DOHH2 (cell line): ENCODE measurements around the gene TSPAN5.

ENCODE experiments used
- H3F3A ChIP-seq: fragments of 200-600 bp; sonication (generic), shearing (Covaris generic); 2 replicates; pipeline ENCODE4 v1.6.0; 2016; ENCODE audit warnings: antibody characterized with exemption, mild to moderate bottlenecking; ENCODE audit not compliant: control insufficient read depth, insufficient read depth
- H3K27ac ChIP-seq: fragments of 200-600 bp; sonication (generic); 2 replicates; pipeline ENCODE4 v1.5.1; 2014; ENCODE audit warnings: low read depth, mild to moderate bottlenecking, low read length, moderate library complexity
- H3K27me3 ChIP-seq: fragments of 200-600 bp; sonication (generic); 2 replicates; pipeline ENCODE4 v1.6.1; 2014; ENCODE audit warnings: mild to moderate bottlenecking, low read length, mixed read lengths; ENCODE audit not compliant: control insufficient read depth
- H3K36me3 ChIP-seq: fragments of 200-600 bp; sonication (generic); 2 replicates; pipeline ENCODE4 v1.6.1; 2014; ENCODE audit warnings: mild to moderate bottlenecking, low read length, moderate library complexity, mixed read lengths; ENCODE audit not compliant: control insufficient read depth
- H3K4me1 ChIP-seq: fragments of 200-600 bp; sonication (generic); 2 replicates; pipeline ENCODE4 v1.6.1; 2014; ENCODE audit warnings: mild to moderate bottlenecking, low read length, mixed read lengths; ENCODE audit not compliant: control insufficient read depth
- H3K4me2 ChIP-seq: fragments of 200-600 bp; sonication (generic); 2 replicates; pipeline ENCODE4 v1.6.0; 2014; ENCODE audit warnings: mild to moderate bottlenecking, low read length, moderate library complexity
- H3K4me3 ChIP-seq: fragments of 200-600 bp; sonication (generic); 2 replicates; pipeline ENCODE4 v1.5.1; 2014; ENCODE audit warnings: mild to moderate bottlenecking, low read length, mixed read lengths
- H3K79me2 ChIP-seq: fragments of 200-600 bp; sonication (generic); 2 replicates; pipeline ENCODE4 v1.6.1; 2014; ENCODE audit warnings: mild to moderate bottlenecking, low read length, mixed read lengths; ENCODE audit not compliant: control insufficient read depth
- H3K9me2 ChIP-seq: fragments of 200-600 bp; sonication (generic); replicated peaks from 2 replicates; pipeline ENCODE4 v1.6.1; 2014; ENCODE audit warnings: mild to moderate bottlenecking, low read length, mixed read lengths; ENCODE audit not compliant: control insufficient read depth
- H3K9me3 ChIP-seq: fragments of 200-600 bp; sonication (generic); 2 replicates; pipeline ENCODE4 v1.6.1; 2014; ENCODE audit warnings: antibody characterized with exemption, low read length, mixed read lengths; ENCODE audit not compliant: control insufficient read depth, insufficient read depth
- H4K20me1 ChIP-seq: fragments of 200-600 bp; sonication (generic); 2 replicates; pipeline ENCODE4 v1.6.0; 2014; ENCODE audit warnings: low read depth, mild to moderate bottlenecking, antibody characterized with exemption, low read length, moderate library complexity; ENCODE audit not compliant: control insufficient read depth, insufficient read depth
- CTCF ChIP-seq: fragments of 200-600 bp; sonication (generic); IDR thresholded peaks from one replicate; pipeline ENCODE4 v1.5.1; 2014; ENCODE audit warnings: antibody characterized with exemption, mild to moderate bottlenecking, low read depth, low read length; ENCODE audit not compliant: poor library complexity, severe bottlenecking
- EZH2phosphoT487 ChIP-seq: fragments of 200-600 bp; sonication (generic); IDR thresholded peaks from 2 replicates; pipeline ENCODE4 v1.6.1; 2017; ENCODE audit warnings: borderline replicate concordance, mild to moderate bottlenecking, antibody characterized with exemption, low read length, moderate library complexity, mixed read lengths

The TSPAN5 gene

GRCh38 chr4:98700656-98701055 lies 42.2 kb upstream of the TSPAN5 start:
- Histone ChIP-seq H3K9me2 (no peaks in the 10 kb centered on the region), H3K9me3 (no peaks in the 10 kb centered on the region; the same call in 1 of the 2 replicates), H4K20me1 (no peaks in the 10 kb centered on the region), H3K4me1 (no peaks in the 10 kb centered on the region), H3K79me2 (no peaks in the 10 kb centered on the region), H3K27me3 (no peaks in the 10 kb centered on the region), H3K27ac (no peak overlapping the region), H3K4me2 (no peak overlapping the region), H3F3A (no peaks in the 10 kb centered on the region), H3K36me3 (no peaks in the 10 kb centered on the region), H3K4me3 (no peak overlapping the region)
- TF ChIP-seq CTCF (no peak), EZH2phosphoT487 (no peak)

- Histone ChIP-seq H3K79me2 (no peaks in the 10 kb centered on the region), H3K36me3 (no peaks in the 10 kb centered on the region), H3F3A (no peaks in the 10 kb centered on the region), H3K27me3 (no peaks in the 10 kb centered on the region), H3K4me2 (no peak overlapping the region), H3K27ac (no peak overlapping the region), H4K20me1 (no peaks in the 10 kb centered on the region), H3K4me3 (no peak overlapping the region), H3K9me2 (no peaks in the 10 kb centered on the region), H3K4me1 (no peaks in the 10 kb centered on the region), H3K9me3 (no peaks in the 10 kb centered on the region)
- TF ChIP-seq EZH2phosphoT487 = no peak
- no peak for TF ChIP-seq CTCF
Measured at GRCh38 chr4:98694076-98694475, 35.7 kb upstream of the TSPAN5 start.

- H3K27me3 ChIP-seq = no peaks in the 10 kb centered on the region
- no peaks in the 10 kb centered on the region for H3F3A ChIP-seq
- no peak overlapping the region for H3K4me3 ChIP-seq
- H3K27ac ChIP-seq = no peak overlapping the region
- H3K9me2 ChIP-seq = no peaks in the 10 kb centered on the region
- no peaks in the 10 kb centered on the region for H3K79me2 ChIP-seq
- H3K4me2 ChIP-seq = no peak overlapping the region
- H3K4me1 ChIP-seq = no peaks in the 10 kb centered on the region
- H3K9me3 ChIP-seq = no peaks in the 10 kb centered on the region
- H3K36me3 ChIP-seq = no peaks in the 10 kb centered on the region
- no peak for TF ChIP-seq EZH2phosphoT487
- no peak for TF ChIP-seq CTCF
- H4K20me1 ChIP-seq = no peaks in the 10 kb centered on the region
Measured at GRCh38 chr4:98692411-98692810, 34.0 kb upstream of the TSPAN5 start.

- Histone ChIP-seq H3K27ac (no peak overlapping the region), H3F3A (no peaks in the 10 kb centered on the region), H3K9me3 (no peaks in the 10 kb centered on the region), H3K36me3 (no peaks in the 10 kb centered on the region), H4K20me1 (no peaks in the 10 kb centered on the region), H3K27me3 (no peaks in the 10 kb centered on the region), H3K4me1 (no peaks in the 10 kb centered on the region), H3K4me2 (no peak overlapping the region), H3K9me2 (no peaks in the 10 kb centered on the region), H3K79me2 (no peaks in the 10 kb centered on the region), H3K4me3 (no peak overlapping the region)
- TF ChIP-seq EZH2phosphoT487 (no peak), CTCF (no peak)
Measured at GRCh38 chr4:98691588-98691987, 33.2 kb upstream of the TSPAN5 start.
